Fibroblast of lung (primary cell): ENCODE data around the gene SMARCA2.

Source experiments
- EZH2 ChIP-seq: IDR thresholded peaks from 2 replicates; pipeline ENCODE4 v1.5.1; 2012; ENCODE audit warnings: low read length, control low read depth, mild to moderate bottlenecking; ENCODE audit errors: missing control alignments
- TF ChIP-seq, protein P1 (sequence below), 2 donors: IDR thresholded peaks in 1 of 2; conservative IDR thresholded peaks in 1 of 2; 1 replicate in 1 of 2; 2 replicates in 1 of 2; pipeline ENCODE4 v1.5.1; 2011 to 2012; ENCODE audit warnings: low read length in 2 of 2, control low read depth in 1 of 2, inconsistent platforms in 1 of 2, low read depth in 1 of 2, mild to moderate bottlenecking in 1 of 2

- TF ChIP-seq, protein P1, sequence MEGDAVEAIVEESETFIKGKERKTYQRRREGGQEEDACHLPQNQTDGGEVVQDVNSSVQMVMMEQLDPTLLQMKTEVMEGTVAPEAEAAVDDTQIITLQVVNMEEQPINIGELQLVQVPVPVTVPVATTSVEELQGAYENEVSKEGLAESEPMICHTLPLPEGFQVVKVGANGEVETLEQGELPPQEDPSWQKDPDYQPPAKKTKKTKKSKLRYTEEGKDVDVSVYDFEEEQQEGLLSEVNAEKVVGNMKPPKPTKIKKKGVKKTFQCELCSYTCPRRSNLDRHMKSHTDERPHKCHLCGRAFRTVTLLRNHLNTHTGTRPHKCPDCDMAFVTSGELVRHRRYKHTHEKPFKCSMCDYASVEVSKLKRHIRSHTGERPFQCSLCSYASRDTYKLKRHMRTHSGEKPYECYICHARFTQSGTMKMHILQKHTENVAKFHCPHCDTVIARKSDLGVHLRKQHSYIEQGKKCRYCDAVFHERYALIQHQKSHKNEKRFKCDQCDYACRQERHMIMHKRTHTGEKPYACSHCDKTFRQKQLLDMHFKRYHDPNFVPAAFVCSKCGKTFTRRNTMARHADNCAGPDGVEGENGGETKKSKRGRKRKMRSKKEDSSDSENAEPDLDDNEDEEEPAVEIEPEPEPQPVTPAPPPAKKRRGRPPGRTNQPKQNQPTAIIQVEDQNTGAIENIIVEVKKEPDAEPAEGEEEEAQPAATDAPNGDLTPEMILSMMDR (conservative IDR thresholded peaks at IDR 0.05 in 1 of 2, IDR thresholded peaks at IDR 0.05 in 1 of 2; ENCODE audit: low read depth in 1 of 2, low read length in 2 of 2): no peak
- no peak for TF ChIP-seq EZH2
Measured at GRCh38 chr9:2024888-2025782, 10.0 kb downstream of the SMARCA2 start.
